NCI-H2196 (cell line): ENCODE data around the gene HOXD1.

Experiments used
- DNase-seq: peaks from one replicate; lab custom pipeline; 2025; ENCODE audit not compliant: unreplicated experiment; lab: John Stamatoyannopoulos, UW

The HOXD1 gene

DNA sequence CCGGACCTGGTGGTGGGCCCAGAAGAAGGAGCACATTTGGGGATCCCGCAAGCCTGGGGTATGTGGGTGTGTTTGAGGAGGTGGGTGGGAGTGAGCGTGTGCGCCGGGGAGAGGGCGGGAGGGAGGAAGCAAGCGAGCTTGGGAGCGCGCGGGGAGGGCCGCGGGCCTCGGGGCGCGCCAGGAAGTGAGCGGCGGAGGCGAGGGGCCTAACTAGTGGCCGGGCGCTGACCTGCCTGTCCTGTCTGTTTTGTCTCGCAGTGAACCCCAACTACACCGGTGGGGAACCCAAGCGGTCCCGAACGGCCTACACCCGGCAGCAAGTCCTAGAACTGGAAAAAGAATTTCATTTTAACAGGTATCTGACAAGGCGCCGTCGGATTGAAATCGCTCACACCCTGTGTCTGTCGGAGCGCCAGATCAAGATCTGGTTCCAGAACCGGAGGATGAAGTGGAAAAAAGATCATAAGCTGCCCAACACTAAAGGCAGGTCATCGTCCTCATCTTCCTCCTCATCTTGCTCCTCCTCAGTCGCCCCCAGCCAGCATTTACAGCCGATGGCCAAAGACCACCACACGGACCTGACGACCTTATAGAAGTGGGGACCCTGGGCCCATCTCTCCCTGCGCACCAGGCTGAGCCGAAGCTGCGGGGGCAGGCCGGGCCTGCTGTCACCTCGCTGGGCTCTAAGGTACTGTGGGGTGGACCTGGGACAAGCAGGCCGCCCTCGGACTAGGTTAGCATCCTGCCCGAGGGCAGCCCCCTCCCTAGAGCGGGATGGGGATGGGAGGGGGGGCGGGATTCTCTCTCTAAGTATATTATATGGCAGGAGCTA lies 35.9 kb upstream of the HOXD1 start:
- DNase-seq: no peak

DNA sequence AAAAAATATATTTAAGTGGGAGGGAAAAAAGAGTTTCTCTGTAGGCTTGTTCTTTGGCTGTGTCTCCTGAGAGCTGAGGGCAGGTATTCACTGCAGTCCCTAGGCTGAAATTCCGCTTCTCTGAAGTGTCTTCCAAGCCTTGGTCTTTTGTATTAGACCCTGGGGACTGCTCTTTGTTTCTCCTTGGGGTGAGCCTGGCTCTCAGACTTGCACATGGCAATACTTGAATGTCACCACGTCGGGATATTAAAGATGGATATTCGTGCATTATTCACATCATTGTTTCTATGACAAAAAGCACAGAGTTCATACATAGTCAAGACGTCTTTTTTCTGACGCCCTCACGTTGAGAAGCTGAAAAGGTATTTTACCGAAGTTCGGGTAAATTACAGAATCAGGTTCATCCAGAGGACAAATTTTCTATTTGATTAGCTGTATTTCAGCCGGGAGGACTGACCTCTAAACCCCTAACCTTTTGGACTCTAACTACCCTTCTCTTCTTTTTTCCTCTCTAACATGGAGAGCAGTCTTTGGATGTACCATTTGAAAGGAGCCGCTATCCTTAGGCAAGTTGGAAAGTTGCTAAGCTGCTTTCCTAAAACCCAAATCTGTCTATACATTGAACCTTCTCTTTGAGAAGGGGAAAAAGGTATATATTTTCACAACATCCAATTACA lies 33.8 kb upstream of the HOXD1 start:
- no peak for DNase-seq

DNA sequence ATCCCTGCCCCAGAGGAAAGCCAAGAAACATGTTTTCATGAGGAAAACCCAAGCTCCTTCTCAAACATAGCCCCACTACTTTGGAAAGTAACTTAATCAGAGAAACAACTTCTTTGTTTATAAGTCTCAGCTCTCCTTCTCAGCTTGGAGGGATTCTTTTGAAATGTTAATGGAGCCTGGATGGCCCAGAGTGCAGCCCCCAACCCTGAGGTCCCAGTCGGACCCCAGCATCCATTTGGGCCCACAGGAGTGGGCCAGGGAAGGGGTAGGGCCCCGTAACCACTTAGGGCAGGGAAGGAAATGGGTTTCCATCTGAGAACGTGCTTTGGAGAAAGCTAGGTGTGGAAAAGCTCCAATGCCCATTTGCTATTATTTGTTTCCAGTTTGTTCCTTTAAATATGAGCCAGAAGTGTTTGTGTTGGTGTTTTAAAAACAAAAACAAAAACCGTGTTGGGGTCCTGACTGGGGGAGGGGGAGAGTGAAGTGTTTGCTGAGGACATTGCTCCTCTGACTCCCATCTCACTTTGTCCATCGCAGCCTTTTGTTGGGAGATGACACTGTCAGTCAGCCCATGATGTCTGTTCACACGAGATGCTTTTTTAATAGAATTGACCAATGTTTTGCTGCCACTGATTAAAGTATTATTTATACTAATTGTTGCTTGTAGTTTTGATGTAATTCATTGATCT lies 33.0 kb upstream of the HOXD1 start:
- no peak for DNase-seq

DNA sequence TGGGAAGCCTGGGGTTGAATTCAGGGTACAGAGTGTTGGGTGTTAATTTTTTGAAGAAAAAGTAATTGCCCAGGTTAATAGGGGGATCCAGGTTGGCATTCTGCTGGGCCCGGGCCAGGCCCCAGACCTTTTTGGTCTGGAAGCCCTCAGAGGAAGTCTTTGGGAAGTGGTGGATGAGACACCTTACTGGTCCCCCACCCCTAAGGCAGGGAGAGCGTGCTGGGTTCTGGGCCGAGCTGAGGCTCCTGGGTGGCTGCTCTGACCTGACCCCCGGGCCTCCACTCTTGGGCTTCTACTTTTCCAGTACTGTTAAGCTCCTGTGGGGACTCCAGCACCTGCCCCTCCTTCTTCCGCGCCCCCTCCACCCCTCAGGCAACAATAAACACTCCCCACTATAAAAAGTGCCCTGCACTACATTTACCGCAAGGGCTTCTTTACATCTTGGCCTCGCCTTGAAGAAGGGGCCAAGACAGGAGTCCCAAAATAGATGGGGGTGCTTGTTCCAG lies 32.1 kb upstream of the HOXD1 start:
- DNase-seq: no peak

DNA sequence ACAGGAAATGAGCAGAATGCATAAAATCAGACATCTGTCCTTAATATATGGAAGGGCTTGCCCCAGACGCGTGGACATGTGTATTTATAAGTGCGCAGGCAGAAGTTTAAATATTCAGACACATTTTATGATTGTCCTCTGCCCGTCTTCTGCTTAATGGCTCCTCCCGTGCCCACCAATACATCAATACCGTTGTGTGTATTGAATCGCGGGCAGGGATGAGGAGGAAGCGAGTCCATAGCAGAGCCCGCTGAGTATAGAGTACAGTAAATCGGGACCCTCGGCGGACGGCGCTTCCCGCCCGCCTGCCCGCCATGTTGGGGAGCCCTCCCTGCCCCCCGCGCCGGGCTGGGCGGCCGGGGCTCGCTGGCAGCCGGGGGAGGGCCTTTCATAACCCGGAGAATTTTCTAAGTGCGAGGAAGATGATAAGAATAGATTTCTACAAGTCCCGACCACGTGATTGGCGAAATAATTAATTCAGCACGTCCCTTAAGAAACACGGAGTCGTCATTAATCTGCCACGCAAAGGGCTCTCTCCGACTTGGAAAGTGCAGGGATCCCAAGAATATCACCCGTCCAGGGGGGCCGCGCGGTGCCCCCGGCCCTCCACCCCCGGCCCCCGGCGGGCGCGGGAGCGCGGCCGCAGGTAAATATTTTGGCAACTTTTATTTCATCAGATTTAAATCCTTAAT lies 31.5 kb upstream of the HOXD1 start, which contains the start of gene HOXD3:
Gene HOXD3, plus strand, starts transcription at position 501 of the 692 bp plus-strand sequence. CDS start 11,808 bp downstream, outside the sequence.
- DNase-seq: no peak

DNA sequence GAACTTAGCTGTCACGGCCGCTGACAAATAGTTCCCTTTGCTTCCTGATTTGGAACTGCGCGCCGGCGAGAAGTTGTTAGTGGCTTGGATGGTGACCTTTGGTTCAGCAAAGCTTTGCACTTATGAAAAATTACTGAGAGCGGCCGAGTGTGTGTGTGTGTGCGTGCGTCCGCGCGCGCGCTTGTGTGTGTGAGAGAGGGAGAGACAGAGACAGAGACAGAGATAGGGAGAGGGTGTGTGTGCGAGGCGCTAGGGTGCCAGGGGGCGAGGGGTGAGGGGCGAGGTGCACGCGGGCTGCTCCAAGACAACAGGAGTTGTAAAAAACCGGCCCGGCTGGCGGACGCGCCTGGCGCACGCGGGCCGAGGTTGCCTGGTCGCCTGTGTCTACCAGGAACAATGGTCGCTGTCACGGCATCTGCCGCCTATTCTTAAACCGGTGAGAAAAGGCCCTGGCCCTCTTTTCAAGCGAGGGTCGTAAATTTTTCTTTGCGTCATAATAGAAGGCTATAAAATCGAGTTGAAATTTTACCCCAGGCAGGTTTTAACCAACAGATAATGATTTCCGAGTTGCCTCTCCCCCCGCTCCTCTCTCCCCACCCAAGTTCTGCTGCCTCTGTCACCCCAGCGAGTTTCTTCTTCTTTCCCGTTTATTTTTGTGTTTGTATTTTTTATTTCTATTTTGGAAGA lies 30.8 kb upstream of the HOXD1 start:
- DNase-seq: no peak

DNA sequence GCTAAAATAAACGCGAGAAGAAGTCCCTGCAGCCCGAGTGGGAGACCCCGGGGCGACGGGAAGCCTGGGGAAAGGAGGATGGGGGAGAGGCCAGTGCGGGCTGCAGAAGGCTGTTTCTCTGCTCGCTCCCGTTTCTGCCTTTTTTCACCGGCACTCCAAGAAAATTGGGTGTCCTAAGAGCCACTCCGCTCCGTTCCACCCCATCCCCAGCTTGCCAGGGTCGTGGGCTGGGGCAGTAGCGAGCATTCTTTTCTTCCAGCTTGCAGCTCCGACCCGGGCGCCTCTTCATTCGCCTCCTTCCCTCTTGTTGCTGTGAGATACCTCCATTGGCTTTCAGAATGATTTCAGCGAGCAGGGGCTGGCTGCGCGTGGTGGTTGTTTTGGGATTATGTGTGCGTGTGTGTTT lies 30.3 kb upstream of the HOXD1 start:
- DNase-seq: no peak

DNA sequence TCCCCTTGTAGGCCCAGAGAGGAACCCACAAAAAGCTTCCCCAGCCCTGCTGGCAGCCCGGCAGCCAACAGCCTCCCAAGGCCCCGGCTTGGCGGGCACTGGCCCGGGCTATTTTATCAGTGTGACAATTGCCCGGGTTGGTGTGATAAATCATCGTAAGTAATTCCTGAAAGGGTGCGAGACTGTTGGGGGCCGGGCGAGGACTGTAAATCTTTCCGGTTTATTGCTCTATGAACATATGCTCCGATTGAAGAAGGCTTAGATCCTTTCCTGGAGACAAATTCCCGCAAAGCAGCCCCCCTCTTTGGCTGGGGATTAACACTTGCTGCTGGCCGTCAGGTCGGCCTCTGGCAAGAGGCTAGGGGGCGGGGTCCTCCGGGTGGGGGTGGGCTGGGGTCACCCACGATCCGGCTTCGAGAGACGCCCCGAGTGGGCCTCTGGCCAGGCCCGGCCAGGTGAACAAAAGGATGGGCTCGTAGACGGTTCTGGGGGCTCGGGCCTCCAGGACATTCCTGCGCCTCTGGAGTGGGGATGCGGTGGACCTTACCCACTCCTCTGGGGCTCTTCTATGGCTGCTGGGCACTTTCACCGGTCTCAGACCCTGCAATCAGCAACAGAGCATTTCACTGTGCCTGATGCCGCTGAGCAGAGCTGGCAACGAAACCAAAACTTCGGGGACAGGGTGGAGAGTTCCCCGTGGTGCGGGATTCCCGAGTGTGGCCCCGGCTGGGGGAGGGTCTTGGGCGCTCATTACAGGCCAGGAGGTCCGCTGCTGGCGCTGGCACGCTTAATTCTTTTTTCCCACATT lies 29.4 kb upstream of the HOXD1 start:
- no peak for DNase-seq

DNA sequence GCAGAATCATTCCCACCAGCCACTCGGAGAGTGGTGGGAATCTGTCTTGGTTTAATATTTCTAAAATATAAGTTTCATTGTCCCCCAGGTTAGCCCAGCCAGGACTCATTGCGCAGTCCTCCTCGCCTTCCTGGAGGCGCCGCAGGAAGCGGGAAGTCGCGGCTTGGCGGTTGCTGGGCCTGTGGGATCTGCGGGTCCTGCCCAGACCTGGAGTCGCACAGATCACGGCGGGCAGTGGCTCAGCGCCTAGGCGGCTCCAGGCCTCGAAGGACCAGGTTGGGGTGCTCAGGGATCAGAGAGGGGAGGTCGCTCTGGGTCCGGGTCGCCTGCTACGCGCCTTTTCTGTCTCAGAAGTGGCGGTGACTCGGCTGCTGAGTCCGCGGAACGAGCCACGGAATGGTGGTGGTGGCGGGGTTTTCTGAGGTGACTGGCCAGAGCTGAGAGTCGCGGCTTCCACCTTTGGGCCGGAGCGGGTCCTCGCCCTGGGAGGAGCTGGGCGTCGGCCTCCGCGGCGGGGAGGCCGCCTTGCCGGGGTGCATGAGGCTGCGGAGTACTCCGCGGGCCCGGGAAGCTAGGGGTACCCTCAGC lies 28.7 kb upstream of the HOXD1 start:
- DNase-seq: no peak

DNA sequence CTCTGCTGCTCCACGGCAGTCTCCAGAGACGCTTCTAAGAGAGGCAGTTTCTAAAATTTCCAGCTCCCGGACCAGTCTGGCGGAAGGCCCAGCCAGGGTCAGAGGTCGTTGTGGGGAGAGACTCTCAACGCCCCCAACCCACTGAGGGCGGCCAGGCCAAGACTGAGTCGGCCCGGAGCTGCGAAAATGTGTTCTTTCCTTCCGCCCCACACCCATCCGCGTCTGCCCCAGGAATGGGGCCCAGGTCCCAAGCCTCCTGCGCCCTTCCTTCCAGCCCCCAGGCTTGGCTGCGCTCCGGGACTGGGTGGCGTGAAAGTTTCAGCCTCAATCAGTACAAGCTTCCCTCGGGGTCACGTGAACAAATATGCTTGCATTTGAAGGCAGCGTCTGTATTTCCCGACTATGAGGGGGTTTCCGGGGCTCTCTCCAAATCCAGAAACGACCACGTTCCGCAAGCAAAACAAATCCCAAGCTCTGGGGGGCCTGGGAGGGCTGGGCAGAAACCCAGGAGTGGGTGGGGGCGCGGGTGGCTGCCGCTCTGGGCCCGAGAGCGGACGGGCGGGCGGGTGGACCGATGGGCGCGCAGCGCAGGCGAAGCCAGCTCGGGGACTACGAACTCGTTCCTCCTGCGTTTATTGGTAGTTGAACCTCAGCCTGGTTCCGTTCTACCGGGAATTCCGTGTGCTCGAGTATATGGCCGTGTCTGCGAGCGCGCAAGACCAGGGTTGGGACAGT lies 28.1 kb upstream of the HOXD1 start:
- DNase-seq: no peak

DNA sequence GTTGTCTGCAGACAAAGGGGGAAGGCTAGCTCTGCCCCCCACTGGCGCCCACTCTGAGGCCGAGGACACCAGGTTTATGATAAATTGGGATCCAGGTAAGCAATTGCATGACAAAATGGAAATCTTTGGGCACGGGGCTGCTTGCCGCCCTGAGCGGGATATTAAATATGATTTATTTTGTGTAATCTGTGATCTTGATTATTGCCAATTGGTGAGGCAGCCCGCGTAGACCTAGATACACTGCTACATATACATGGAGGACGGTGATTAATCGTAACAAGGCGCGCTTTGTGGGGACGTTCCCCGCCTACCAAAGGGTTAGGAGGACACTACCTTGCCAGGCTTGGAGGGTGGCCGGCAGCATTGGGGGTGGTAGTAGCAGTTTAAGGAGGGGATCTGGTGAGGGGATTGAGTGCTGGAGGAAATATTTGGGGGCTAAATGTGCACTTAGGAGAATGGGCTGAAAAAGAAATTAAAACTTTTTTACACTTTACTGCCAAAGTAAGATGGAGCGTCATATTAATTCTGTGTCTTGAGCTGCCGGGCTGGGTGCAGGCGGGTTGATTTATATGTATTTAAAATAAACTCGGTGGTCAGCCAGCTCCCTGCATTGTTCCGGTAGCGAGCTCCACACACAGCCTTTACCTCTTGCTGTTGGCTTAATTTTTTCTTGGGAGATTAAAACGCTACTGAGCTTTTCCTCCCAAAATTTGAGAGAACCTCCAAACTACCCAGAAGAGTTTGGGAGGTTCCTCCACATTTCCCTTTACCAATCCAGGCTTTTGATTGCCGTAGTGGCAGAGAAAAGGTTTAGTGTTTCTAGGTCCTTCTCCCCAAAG lies 27.3 kb upstream of the HOXD1 start:
- no peak for DNase-seq

DNA sequence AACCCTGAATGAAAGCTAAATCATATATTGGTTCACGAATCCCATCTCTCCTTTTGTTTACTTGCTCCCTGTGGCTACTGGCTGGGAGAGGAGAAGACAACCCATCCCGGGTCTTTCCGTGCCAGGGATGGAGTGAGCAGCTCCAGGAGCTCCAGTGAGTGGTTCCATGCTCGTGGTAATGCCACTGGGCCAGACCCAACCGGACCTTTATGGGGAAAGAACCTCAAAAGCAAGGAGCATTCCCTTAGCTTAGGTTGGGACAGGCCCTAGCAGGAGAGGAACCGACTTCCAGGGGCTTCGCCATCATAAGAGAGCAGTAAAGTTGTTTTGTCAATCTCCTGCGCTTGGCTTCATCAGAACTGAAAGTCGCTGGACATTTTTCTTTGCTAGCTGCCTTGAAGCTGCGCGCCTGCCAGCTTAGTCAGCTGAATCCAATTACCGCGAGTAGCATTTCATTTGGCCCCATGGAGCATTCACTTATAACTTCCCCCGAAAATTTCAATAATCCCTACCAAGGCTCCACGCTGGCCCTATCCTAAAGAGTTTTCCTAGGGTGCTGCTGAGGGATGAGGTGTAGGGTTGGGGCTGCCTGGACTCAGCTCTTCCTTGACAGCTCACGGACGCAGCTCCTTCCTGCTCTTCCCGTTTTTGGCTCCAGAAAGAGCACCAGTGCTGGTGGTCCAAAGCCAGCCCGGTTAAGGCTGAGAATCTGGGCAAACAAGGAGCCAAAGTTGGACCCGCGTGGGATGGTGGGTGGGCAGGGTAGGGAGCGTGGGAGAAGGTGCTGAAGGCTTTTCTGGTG lies 26.4 kb upstream of the HOXD1 start:
- DNase-seq: no peak

DNA sequence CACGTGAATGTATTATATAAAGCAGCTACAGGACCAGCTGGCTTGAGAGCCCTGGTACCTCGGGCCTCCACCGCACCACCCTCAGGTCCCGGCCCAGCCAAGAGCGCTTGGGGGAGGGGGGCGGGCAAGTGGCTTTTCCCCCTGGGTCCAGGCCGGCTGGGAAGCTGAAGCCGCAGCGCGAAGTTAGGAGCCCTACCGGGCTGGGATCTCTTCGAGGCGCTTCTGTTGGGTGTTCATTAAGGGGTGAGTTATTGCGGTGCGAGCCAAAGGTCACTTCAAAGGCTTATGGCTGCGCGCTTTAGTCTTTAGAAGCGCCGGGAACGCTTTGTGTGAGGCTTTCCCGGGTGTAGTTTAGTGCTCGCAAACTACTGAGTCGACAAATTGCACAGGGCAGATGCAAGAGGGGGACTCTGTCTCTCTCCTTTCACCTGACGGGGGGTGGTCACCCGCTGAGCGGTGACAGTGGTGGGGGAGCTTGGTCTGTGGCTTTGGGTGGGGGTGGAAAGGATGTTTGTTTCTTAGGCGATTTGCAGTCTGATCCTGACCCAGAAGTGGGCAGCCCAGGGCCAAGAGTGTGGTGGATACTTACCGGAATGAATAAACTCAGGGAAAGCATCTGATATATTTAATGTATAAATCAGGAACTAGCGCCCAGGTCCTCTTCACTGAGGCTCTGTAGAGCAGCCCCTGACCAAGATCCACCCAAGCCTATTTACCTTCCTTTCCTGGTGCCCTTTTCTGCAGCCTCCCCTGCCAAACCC lies 25.4 kb upstream of the HOXD1 start:
- no peak for DNase-seq

DNA sequence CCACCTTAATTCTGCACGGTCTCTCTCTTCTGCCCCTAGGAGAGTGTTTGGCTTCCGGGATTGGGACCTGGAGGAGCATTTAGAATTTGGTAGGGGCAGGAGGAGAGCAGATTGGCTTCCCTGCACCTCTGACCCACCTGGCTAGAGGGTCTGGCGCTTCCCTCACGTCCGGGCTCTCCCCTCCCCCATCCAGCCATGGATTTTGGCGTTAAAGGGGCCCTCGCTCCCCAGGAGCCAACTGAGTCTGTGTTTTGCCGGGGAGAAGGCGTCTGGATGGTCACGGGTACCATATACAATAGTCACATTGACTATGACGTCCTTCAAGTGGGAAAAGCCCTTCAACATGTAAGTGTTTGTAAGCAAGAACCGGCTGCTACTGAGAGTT lies 24.8 kb upstream of the HOXD1 start:
- DNase-seq: no peak

DNA sequence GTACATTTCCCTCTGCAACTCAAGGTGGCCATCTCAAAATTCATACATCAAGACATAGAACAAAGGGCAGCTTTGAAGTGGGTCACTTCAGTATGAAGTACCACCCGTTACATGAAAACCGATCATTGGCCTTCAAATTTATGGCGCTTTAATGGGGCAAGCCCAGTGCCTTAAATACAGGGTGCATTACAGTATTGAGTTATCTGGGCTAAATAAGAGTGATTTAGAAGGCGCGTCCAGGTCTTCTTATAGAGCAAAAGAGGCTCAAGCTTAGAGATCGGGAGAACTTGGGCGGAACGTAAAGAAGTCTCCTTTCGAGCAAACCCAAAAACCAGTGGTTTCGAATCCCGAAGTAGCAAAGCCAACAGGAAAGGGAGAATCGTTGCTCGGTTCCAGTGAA lies 24.3 kb upstream of the HOXD1 start:
- DNase-seq: no peak
